ENCODE measurements around the gene MRRF. TPM values are rescaled to one million over a fixed set of nuclear protein-coding genes. Genes with fewer than 3 reads are reported as not detected.

Gene MRRF
- total RNA-seq, 2 experiments from 2014 or later: 34.1 to 35.4 TPM

GRCh38 chr9:122222791-122223190 is 41.9 kb upstream of the MRRF start:
- ChIA-PET CTCF (no interaction called here), POLR2A (no interaction called here)
- H3K36me3 Mint-ChIP-seq (ENCODE audit: low read depth): no peaks in the 10 kb centered on the region
- H3K9me3 Mint-ChIP-seq: no peaks in the 10 kb centered on the region
- H3K4me3 Mint-ChIP-seq: no peak overlapping the region
- no peak for DNase-seq
- H3K27me3 Mint-ChIP-seq: peaks cover 71% of the 10 kb centered on the region
- peaks cover 23% of the 10 kb centered on the region for H3K4me1 Mint-ChIP-seq
- H3K27ac Mint-ChIP-seq: no peak overlapping the region

GRCh38 chr9:122223435-122223834 is 41.2 kb upstream of the MRRF start:
- Mint-ChIP-seq H3K4me1 (peaks cover 16% of the 10 kb centered on the region), H3K4me3 (no peak overlapping the region), H3K27ac (no peak overlapping the region), H3K9me3 (no peaks in the 10 kb centered on the region), H3K27me3 (peaks cover 67% of the 10 kb centered on the region), H3K36me3 (ENCODE audit: low read depth) (no peaks in the 10 kb centered on the region)
- no peak for DNase-seq
- ChIA-PET POLR2A (no interaction called here), CTCF (no interaction called here)

DNA sequence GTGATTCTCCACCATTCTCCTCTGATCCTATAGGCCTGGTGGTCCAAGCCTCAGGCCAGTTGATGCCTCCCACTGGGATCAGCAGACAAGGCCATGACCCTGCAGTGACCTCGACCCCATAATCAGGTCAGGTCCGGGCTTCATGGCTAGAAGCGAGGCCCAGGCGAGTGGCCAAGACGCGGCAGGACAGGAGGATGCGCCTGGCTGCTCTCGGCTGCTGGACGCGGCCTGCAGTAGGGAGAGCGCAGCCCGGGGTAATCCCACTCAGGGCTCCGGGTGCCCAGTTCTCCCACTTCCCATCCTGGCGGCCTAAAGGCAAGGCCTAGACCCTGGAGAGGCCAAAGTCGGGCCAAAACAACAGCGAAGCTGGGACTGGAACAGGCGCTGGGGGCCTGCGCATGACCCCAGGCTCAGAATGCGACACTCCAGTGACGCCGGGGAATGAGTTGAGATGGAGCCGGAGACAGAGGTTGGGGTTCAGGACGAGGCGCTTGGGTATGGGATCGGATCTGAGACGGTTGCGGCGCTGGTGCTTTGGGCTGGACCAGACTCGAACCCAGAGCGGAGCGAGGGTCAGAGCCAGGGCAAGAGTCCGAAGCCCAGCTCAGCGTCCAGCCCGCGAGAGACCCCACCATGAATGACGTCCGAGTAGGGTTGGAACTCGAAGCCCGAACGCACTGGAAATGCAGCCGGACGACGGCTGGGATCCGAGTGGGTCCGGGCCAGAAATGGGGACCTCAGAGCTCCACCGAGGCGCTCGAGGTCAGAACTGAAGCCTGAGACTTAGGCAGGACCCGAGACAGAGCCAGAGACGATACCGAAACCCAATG is 39.2 kb upstream of the MRRF start:
- Mint-ChIP-seq H3K9me3 (no peaks in the 10 kb centered on the region), H3K4me3 (no peak overlapping the region), H3K27ac (no peak overlapping the region), H3K27me3 (peaks cover 46% of the 10 kb centered on the region), H3K4me1 (no peaks in the 10 kb centered on the region), H3K36me3 (ENCODE audit: low read depth) (no peaks in the 10 kb centered on the region)
- POLR2A ChIA-PET: no interaction called here
- no peak for DNase-seq
- CTCF ChIA-PET: interaction anchor here (1.1 kb wide), 1 partner anchor 11 kb away, joined by 3 read pairs; no protein-coding TSS in a partner anchor

DNA sequence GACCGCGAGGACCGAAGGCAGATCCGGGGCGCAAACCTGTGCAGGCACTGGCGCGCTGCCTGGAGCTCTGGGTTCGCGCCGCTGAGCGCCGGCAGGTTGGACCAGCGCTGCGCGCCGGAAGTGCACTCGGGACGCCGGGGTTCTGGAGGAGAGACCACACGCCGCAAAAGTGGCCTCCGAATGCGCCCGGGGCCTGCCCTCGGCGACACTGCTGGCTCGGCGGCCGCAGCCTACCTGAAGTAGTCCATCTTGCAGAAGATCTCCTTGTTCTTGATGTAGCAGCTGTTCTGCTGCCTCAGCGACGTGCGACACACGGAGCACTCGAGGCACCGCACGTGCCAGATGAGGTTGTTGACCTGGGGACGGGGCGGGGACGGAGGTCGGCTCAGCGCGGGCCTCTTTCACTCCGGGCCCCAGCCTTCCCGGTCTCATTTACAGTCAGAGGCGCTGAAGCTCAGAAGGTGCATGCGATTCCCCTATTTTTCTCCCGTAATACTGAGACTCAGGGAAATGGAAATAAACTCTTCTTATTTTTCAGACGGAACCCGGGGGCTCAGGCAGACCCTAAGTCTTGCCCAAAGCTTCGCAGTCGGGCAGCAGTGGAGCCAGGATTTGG is 38.4 kb upstream of the MRRF start:
- no peak overlapping the region for H3K4me3 Mint-ChIP-seq
- H3K4me1 Mint-ChIP-seq: no peaks in the 10 kb centered on the region
- H3K36me3 Mint-ChIP-seq (ENCODE audit: low read depth): no peaks in the 10 kb centered on the region
- ChIA-PET CTCF (interaction anchor here (1.1 kb wide), 1 partner anchor 12 kb away, joined by 3 read pairs; no protein-coding TSS in a partner anchor), POLR2A (no interaction called here)
- H3K27ac Mint-ChIP-seq: no peak overlapping the region
- DNase-seq: no peak
- peaks cover 40% of the 10 kb centered on the region for H3K27me3 Mint-ChIP-seq
- no peaks in the 10 kb centered on the region for H3K9me3 Mint-ChIP-seq

- ChIA-PET CTCF (no interaction called here), POLR2A (no interaction called here)
- Mint-ChIP-seq H3K4me1 (no peaks in the 10 kb centered on the region), H3K27me3 (peaks cover 38% of the 10 kb centered on the region), H3K27ac (no peak overlapping the region), H3K9me3 (no peaks in the 10 kb centered on the region), H3K36me3 (ENCODE audit: low read depth) (no peaks in the 10 kb centered on the region), H3K4me3 (no peak overlapping the region)
- DNase-seq: no peak
Measured at GRCh38 chr9:122226758-122227574, 37.7 kb upstream of the MRRF start.

- H3K4me1 Mint-ChIP-seq: no peaks in the 10 kb centered on the region
- H3K27ac Mint-ChIP-seq: no peak overlapping the region
- DNase-seq: no peak
- no peak overlapping the region for H3K4me3 Mint-ChIP-seq
- POLR2A ChIA-PET: no interaction called here
- CTCF ChIA-PET: no interaction called here
- H3K27me3 Mint-ChIP-seq: peaks cover 32% of the 10 kb centered on the region
- no peaks in the 10 kb centered on the region for H3K9me3 Mint-ChIP-seq
- no peaks in the 10 kb centered on the region for H3K36me3 Mint-ChIP-seq (ENCODE audit: low read depth)
Measured at GRCh38 chr9:122227575-122227900, 37.1 kb upstream of the MRRF start.

- Mint-ChIP-seq H3K9me3 (no peaks in the 10 kb centered on the region), H3K27me3 (peaks cover 29% of the 10 kb centered on the region), H3K4me3 (no peak overlapping the region)
Measured at GRCh38 chr9:122228191-122228567, 36.5 kb upstream of the MRRF start.

DNA sequence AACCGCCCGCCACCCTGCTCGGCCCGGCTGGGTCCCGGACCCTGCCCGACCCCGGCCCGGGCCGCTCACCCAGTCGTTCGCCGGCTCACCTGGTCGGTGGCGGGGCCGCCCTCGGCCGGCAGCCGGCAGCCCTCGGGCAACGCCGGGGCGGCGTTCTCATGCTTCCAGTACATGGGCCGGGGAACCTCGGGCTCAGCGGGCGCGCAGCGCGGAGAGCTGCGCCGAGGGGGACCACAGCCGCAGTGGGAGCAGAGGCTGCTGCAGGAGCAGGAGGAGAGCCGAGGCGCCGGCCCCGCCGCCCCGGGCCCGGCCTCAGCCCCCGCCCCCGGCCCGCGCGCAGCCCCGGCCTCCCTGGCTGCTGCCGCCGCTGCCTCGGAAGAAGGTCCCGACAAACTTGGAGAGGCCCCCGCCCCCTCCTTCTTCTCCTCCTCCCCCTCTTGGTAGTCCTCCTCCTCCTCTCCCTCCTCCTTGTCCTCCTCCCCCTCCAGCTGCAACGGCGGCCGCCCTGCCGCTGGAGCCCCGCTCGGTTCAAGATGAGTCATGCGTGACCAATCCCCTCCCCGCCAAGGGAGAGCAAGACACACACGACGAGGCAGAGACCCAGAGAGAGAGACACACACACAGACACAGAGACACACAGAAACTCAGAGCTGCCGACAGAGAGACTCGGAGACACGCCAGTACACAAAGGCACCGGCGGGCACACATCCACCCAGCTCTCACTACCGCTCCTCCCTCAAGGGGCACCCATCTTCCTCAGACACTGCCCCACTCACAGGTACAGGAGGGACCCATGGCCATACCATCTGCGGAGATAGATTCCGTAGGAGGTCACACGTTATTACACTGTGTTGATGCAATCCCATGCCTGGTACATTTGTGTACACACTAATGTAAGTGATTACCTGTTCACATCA is 35.9 kb upstream of the MRRF start, which contains the start of gene LHX6:
Gene LHX6 (minus strand): TSS at position 390 of the 917 bp plus-strand sequence. CDS start 217 bp downstream, at position 173.
- no peak for DNase-seq
- Mint-ChIP-seq H3K27me3 (peaks cover 25% of the 10 kb centered on the region), H3K27ac (no peak within 1 kb of the TSS), H3K4me1 (no peaks in the 10 kb centered on the region), H3K36me3 (ENCODE audit: low read depth) (no peaks in the 10 kb centered on the region), H3K9me3 (no peaks in the 10 kb centered on the region), H3K4me3 (no peak within 1 kb of the TSS)
- ChIA-PET CTCF (no interaction called here), POLR2A (no interaction called here)

More at GRCh38 chr9:122228191-122228567, 36.5 kb upstream of the MRRF start:
- DNase-seq: no peak
- H3K27ac Mint-ChIP-seq: no peak overlapping the region
- no peaks in the 10 kb centered on the region for H3K36me3 Mint-ChIP-seq (ENCODE audit: low read depth)
- POLR2A ChIA-PET: no interaction called here
- no peaks in the 10 kb centered on the region for H3K4me1 Mint-ChIP-seq
- CTCF ChIA-PET: no interaction called here

DNA sequence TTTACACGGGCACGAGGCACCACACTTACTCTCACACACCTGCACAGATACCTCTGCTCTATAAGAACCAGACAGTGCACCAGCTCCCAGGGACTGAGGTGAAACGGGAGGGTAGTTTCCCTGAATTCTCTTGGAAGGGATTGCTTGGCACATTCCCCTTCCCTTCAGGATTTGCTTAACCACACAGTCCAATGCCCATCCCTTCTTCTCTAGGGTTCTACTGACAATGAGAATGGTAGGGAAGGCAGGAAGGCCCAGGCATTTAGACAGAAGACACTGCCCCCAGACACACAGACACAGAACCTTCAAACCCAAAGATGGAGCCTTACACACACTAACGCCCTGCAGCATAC is 35.2 kb upstream of the MRRF start:
- H3K9me3 Mint-ChIP-seq: no peaks in the 10 kb centered on the region
- DNase-seq: no peak
- H3K4me3 Mint-ChIP-seq: no peak overlapping the region
- no peak overlapping the region for H3K27ac Mint-ChIP-seq
- H3K4me1 Mint-ChIP-seq: no peaks in the 10 kb centered on the region
- H3K36me3 Mint-ChIP-seq (ENCODE audit: low read depth): no peaks in the 10 kb centered on the region
- H3K27me3 Mint-ChIP-seq: peaks cover 24% of the 10 kb centered on the region
- CTCF ChIA-PET: no interaction called here
- POLR2A ChIA-PET: no interaction called here

- CTCF ChIA-PET: interaction anchor here (0.5 kb wide), 1 partner anchor 858 kb away, joined by 3 read pairs; no protein-coding TSS in a partner anchor
- Mint-ChIP-seq H3K4me1 (no peaks in the 10 kb centered on the region), H3K36me3 (ENCODE audit: low read depth) (no peaks in the 10 kb centered on the region), H3K27me3 (peaks cover 11% of the 10 kb centered on the region), H3K4me3 (no peak overlapping the region), H3K27ac (no peak overlapping the region), H3K9me3 (no peaks in the 10 kb centered on the region)
- DNase-seq: no peak
- POLR2A ChIA-PET: no interaction called here
Measured at GRCh38 chr9:122232796-122233306, 31.8 kb upstream of the MRRF start.

GRCh38 chr9:122234022-122234748 is 30.5 kb upstream of the MRRF start:
- H3K36me3 Mint-ChIP-seq (ENCODE audit: low read depth): peaks cover 2% of the 10 kb centered on the region
- POLR2A ChIA-PET: no interaction called here
- no peaks in the 10 kb centered on the region for H3K4me1 Mint-ChIP-seq
- H3K27ac Mint-ChIP-seq: no peak overlapping the region
- CTCF ChIA-PET: interaction anchor here (1.1 kb wide), 1 partner anchor 120 kb away, joined by 3 read pairs; no protein-coding TSS in a partner anchor
- no peak overlapping the region for H3K4me3 Mint-ChIP-seq
- no peak for DNase-seq
- no peaks in the 10 kb centered on the region for H3K9me3 Mint-ChIP-seq
- peaks cover 9% of the 10 kb centered on the region for H3K27me3 Mint-ChIP-seq

DNA sequence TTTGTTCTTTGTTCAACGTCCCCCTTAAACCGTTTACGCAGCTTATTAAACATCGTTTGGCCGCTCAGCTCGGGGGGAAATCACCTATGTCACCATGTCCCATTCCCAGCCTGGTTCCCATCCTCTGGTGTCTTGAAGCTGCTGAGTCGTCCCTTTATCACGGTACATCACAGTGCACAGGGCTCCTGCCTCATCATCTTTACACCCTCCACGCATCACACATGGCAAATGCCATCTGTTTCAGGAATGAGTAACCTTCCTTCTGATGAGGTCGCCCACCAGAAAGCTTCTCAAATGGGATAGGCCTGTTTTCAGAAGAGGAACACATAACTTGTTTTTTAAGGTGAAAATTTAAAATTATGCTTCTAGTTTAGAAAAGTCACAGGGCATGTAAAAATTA is 28.0 kb upstream of the MRRF start:
- no peak overlapping the region for H3K27ac Mint-ChIP-seq

More for the DNA sequence above, 28.0 kb upstream of the MRRF start:
- H3K27me3 Mint-ChIP-seq: peaks cover 7% of the 10 kb centered on the region
- no peak overlapping the region for H3K4me3 Mint-ChIP-seq
- H3K36me3 Mint-ChIP-seq (ENCODE audit: low read depth): peaks cover 13% of the 10 kb centered on the region
- DNase-seq: no peak
- no peaks in the 10 kb centered on the region for H3K9me3 Mint-ChIP-seq
- POLR2A ChIA-PET: no interaction called here
- no peaks in the 10 kb centered on the region for H3K4me1 Mint-ChIP-seq
- CTCF ChIA-PET: no interaction called here
